ENCODE results near the gene WDR37. TPM values are rescaled to one million over a fixed set of nuclear protein-coding genes. Genes with fewer than 3 reads are reported as not detected.

WDR37 gene, protein sequence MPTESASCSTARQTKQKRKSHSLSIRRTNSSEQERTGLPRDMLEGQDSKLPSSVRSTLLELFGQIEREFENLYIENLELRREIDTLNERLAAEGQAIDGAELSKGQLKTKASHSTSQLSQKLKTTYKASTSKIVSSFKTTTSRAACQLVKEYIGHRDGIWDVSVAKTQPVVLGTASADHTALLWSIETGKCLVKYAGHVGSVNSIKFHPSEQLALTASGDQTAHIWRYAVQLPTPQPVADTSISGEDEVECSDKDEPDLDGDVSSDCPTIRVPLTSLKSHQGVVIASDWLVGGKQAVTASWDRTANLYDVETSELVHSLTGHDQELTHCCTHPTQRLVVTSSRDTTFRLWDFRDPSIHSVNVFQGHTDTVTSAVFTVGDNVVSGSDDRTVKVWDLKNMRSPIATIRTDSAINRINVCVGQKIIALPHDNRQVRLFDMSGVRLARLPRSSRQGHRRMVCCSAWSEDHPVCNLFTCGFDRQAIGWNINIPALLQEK
- total RNA-seq: 16.3 and 28.7 TPM in 2 replicates

DNA sequence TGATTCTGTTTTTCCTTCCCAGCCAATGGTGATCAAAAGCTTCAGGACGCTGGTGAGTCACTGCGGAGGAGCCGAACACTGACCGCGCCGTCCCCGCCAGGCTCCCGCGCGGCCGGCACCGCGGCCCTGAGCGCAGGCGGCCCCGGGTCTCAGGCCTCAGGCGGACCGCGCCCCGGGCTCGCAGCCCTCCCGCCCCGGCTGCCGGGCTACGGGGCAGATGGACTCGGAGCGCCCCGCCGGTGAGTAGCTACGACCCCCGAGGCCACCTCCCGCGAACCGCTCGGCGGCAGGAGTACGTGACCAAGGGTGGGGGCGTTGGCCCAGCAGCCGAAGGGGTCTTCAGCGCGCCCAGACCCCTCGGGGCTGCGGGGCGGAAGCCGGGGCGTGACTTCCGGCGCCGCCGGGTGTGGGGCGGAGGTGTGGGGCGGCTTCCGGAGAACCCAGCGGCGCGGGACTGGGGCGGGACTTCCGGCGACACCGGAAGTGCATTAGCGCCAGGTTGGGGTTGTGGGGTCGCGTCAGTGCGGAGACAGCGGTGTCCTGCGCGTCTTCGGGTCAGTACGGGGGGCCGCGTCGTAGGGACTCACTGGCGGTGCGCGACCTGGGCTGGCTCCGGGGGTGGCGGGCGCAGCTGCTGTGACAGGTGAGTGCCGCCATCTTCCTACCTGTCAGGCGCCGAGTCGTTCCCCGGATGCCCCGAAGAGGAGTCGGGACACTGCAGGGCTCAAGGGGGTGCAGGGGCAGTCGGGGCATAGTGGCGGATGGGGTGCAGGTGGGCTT is at the start of gene WDR37:
Gene WDR37 (plus strand): TSS at position 60 of the 780 bp plus-strand sequence. CDS start 15,771 bp downstream, outside the sequence.

GRCh38 chr10:1025683-1026082 is 30.5 kb upstream of the WDR37 start, which contains the start of gene IDI2:
Gene IDI2 (minus strand): TSS chr10:1025859. CDS start chr10:1024723, 1,136 bp downstream.

DNA sequence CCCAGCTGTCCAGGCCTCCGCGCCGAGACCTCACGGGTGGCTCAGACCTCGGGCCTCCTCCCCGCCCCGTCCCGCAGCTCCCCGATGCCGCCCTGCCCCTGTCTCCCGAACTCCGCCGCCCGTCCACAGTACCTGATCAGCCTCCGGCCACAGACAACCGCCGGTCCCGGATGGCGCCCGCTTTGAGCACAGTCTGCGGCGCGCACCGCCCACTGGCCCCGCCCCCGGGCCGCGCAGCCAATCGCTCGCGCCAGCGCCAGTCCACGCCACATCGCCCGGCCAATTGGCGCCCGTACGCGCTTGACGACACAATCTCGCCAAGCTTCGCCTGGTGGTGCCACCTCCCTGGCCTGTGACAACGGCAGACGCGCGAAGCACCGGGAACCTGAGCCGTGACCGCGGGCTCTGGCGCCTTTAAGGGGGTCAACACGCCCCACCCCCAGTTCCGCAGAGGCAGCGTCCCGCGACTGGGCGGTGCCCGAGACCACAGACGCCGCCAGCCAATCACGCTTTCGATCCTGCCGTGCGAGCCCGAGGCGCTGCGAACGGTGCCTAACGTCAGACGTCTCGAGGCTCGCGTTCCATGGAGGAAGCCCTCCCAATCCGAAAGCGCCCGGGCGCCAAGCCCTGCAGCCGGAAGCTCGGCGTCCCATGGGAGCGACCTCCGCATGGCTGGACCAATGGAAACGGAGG is 7.3 kb upstream of the WDR37 start, which contains the start of gene IDI1:
Gene IDI1 (minus strand): TSS at position 388 of the 693 bp plus-strand sequence. CDS start 116 bp downstream, at position 272.

Other genes with a start within 250 kb of the WDR37 start
- 19.9 and 36.5 TPM in 2 replicates for gene LARP4B, start 124.7 kb upstream of the WDR37 start, total RNA-seq
- gene GTPBP4, start 68.0 kb upstream of the WDR37 start, total RNA-seq: 35.6 and 74.2 TPM in 2 replicates
- gene IDI2, start 30.5 kb upstream of the WDR37 start, total RNA-seq: not detected in 2 replicates
- gene IDI1, start 7.3 kb upstream of the WDR37 start, total RNA-seq: 144 and 152 TPM in 2 replicates